Panc1 (cell line): Measurements from ENCODE around the gene MAD1L1. TPM values are rescaled to one million over a fixed set of nuclear protein-coding genes. Genes with fewer than 3 reads are reported as not detected.

Experiments
- ATAC-seq: fragments of 200-7000 bp; cut with Tn5 transposase; 2 replicates; pipeline ENCODE4 v1.9.1; 2020; ENCODE audit warnings: mild to moderate bottlenecking, moderate library complexity
- BruUV-seq: library from RNA; stranded (reverse); fragments of 400-500 nt; replicated peaks from 2 replicates; lab custom pipeline; 2021; lab: Mats Ljungman, UMichigan
- CTCF ChIA-PET: fragments of 300-600 bp; sonication (Branson Sonifier 250); formaldehyde crosslinking; loops from one replicate; lab custom pipeline; 2022; ENCODE audit warnings: antibody characterized with exemption; lab: Charles Lee
- POLR2A ChIA-PET: fragments of 300-600 bp; sonication (Branson Sonifier 250); formaldehyde crosslinking; loops from one replicate; lab custom pipeline; 2022; ENCODE audit warnings: antibody characterized with exemption; lab: Charles Lee
- DNase-seq: peaks from one replicate; pipeline ENCODE4 v3.0.0-alpha.2; 2010; ENCODE audit warnings: low read depth, low spot score
- H3K27ac ChIP-seq: 2 replicates; pipeline ENCODE4 v1.5.1; 2011; ENCODE audit warnings: mild to moderate bottlenecking, low read length, inconsistent platforms
- H3K27me3 ChIP-seq: fragments of 200-500 bp; sonication (Bioruptor generic); 2 replicates; pipeline ENCODE4 v1.6.0; 2014; ENCODE audit warnings: low read length, inconsistent platforms; ENCODE audit not compliant: control insufficient read depth, insufficient read depth
- H3K36me3 ChIP-seq: fragments of 200-500 bp; sonication (Bioruptor generic); 2 replicates; pipeline ENCODE4 v1.5.1; 2014; ENCODE audit warnings: inconsistent platforms, mild to moderate bottlenecking, low read length, moderate library complexity; ENCODE audit not compliant: control insufficient read depth, insufficient read depth
- H3K4me1 ChIP-seq: 2 replicates; pipeline ENCODE4 v1.5.1; 2011; ENCODE audit warnings: inconsistent platforms, mild to moderate bottlenecking, low read length, moderate library complexity; ENCODE audit not compliant: control insufficient read depth, insufficient read depth
- H3K4me3 ChIP-seq, 2 experiments: 2 replicates each; pipeline ENCODE4 v1.5.1; 2011 to 2012; ENCODE audit warnings: low read depth in 2 of 2, low read length in 2 of 2, mild to moderate bottlenecking in 2 of 2, inconsistent platforms in 1 of 2, moderate library complexity in 1 of 2
- H3K9me3 ChIP-seq: fragments of 200-500 bp; sonication (Bioruptor generic); 2 replicates; pipeline ENCODE4 v1.5.1; 2014; ENCODE audit warnings: low read depth, mild to moderate bottlenecking, inconsistent platforms, low read length, moderate library complexity; ENCODE audit not compliant: control insufficient read depth, insufficient read depth
- POLR2AphosphoS5 ChIP-seq: IDR thresholded peaks from 2 replicates; pipeline ENCODE4 v1.6.1; 2012; ENCODE audit warnings: mild to moderate bottlenecking, low read depth, low read length, moderate library complexity
- SIN3A ChIP-seq: IDR thresholded peaks from 2 replicates; pipeline ENCODE4 v1.6.1; 2012; ENCODE audit warnings: low read depth, mild to moderate bottlenecking, low read length, moderate library complexity, borderline replicate concordance; ENCODE audit not compliant: insufficient read depth
- TCF7L2 ChIP-seq: IDR thresholded peaks from 2 replicates; pipeline ENCODE4 v1.6.1; 2011; ENCODE audit warnings: mild to moderate bottlenecking, low read depth, low read length, inconsistent platforms
- in situ Hi-C: cut with HindIII; loops from 2 replicates; pipeline ENCODE4 v1.10.0; 2016; ENCODE audit warnings: low sequenced_read_pairs, low pct_unique_long_range_greater_than_20kb
- intact Hi-C: fragments of 100-400 bp; cut with micrococcal nuclease; formaldehyde crosslinking; loops from one replicate; pipeline ENCODE4 v1.10.0; 2022; ENCODE audit not compliant: unreplicated experiment
- total RNA-seq: library from RNA; stranded (reverse); gene quantifications from one replicate; pipeline ENCODE4 v1.2.1, GENCODE V29; 2021; ENCODE audit not compliant: unreplicated experiment
- TF ChIP-seq, protein P1 (sequence below), 2 experiments: IDR thresholded peaks; 2 replicates each; pipeline ENCODE4 v1.6.1; 2011 to 2012; ENCODE audit warnings: low read depth in 2 of 2, control low read depth in 1 of 2, low read length in 1 of 2, mild to moderate bottlenecking in 1 of 2, moderate library complexity in 1 of 2; ENCODE audit not compliant: insufficient read depth in 1 of 2
- TF ChIP-seq, protein P2 (sequence below): fragments of 450-650 bp; IDR thresholded peaks from 2 replicates; pipeline ENCODE4 v1.5.1; 2017; ENCODE audit warnings: mild to moderate bottlenecking

The MAD1L1 gene
- total RNA-seq, 1 experiment from 2014 or later, result 70.8 TPM

DNA sequence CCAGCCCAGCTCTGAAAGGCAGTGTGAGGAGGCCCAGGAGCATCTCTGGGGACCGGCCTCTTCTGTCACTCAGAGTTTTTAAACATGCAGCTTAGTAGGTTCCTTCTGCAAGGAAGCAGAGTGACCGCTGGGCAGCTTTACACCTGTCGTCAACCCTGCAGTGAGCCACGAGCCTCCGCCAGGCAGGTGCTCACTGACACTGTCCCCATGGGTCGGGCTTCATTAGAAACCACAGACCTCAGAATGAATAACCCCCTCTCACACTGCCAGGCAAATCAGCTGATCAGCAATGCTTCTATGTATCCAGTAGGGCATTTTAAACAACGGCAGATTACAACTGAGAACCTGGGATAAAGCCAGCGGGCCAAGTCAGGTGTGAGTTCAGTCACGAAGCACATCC, 106.1 kb downstream of the MAD1L1 start:
- intact Hi-C loops, result no loop called here
- in situ Hi-C loops, result no loop called here
- Histone ChIP-seq H3K27ac (no peak overlapping the region), H3K27me3 (no peaks in the 10 kb centered on the region), H3K4me1 (no peaks in the 10 kb centered on the region), H3K9me3 (no peaks in the 10 kb centered on the region), H3K36me3 (no peaks in the 10 kb centered on the region), H3K4me3 (no peak overlapping the region)
- TF ChIP-seq, protein P1, sequence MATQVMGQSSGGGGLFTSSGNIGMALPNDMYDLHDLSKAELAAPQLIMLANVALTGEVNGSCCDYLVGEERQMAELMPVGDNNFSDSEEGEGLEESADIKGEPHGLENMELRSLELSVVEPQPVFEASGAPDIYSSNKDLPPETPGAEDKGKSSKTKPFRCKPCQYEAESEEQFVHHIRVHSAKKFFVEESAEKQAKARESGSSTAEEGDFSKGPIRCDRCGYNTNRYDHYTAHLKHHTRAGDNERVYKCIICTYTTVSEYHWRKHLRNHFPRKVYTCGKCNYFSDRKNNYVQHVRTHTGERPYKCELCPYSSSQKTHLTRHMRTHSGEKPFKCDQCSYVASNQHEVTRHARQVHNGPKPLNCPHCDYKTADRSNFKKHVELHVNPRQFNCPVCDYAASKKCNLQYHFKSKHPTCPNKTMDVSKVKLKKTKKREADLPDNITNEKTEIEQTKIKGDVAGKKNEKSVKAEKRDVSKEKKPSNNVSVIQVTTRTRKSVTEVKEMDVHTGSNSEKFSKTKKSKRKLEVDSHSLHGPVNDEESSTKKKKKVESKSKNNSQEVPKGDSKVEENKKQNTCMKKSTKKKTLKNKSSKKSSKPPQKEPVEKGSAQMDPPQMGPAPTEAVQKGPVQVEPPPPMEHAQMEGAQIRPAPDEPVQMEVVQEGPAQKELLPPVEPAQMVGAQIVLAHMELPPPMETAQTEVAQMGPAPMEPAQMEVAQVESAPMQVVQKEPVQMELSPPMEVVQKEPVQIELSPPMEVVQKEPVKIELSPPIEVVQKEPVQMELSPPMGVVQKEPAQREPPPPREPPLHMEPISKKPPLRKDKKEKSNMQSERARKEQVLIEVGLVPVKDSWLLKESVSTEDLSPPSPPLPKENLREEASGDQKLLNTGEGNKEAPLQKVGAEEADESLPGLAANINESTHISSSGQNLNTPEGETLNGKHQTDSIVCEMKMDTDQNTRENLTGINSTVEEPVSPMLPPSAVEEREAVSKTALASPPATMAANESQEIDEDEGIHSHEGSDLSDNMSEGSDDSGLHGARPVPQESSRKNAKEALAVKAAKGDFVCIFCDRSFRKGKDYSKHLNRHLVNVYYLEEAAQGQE (IDR thresholded peaks at IDR 0.05; ENCODE audit: insufficient read depth in 1 of 2, low read depth in 2 of 2, low read length in 1 of 2), result no peak
- TF ChIP-seq, protein P2, sequence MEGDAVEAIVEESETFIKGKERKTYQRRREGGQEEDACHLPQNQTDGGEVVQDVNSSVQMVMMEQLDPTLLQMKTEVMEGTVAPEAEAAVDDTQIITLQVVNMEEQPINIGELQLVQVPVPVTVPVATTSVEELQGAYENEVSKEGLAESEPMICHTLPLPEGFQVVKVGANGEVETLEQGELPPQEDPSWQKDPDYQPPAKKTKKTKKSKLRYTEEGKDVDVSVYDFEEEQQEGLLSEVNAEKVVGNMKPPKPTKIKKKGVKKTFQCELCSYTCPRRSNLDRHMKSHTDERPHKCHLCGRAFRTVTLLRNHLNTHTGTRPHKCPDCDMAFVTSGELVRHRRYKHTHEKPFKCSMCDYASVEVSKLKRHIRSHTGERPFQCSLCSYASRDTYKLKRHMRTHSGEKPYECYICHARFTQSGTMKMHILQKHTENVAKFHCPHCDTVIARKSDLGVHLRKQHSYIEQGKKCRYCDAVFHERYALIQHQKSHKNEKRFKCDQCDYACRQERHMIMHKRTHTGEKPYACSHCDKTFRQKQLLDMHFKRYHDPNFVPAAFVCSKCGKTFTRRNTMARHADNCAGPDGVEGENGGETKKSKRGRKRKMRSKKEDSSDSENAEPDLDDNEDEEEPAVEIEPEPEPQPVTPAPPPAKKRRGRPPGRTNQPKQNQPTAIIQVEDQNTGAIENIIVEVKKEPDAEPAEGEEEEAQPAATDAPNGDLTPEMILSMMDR, result no peak
- TF ChIP-seq TCF7L2, result no peak
- no peak for TF ChIP-seq POLR2AphosphoS5
- TF ChIP-seq SIN3A, result no peak
- no TSS peak for BruUV-seq
- CTCF ChIA-PET, result no interaction called here
- ATAC-seq (no peak), DNase-seq (no peak)
- POLR2A ChIA-PET, result no interaction called here

DNA sequence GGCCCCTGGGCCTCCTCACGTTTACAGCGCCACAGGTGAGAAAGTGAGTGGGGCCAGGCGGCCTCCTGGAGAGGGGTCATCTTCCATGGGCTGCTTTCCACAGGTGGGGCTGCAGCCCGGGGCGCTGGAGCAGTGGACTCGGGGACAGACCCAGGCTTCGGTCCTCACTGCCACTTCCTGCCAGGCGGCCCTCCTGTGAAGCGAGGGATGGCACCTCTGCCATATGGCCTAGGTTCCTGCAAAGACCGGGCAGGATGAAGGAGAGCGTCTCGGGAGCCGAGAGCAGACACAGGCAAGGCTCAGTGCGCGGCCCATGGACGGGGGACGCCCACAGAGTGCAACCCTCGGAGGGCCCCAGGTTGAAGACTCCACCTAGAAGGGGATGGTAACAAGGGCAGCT, 106.8 kb downstream of the MAD1L1 start:
- H3K36me3 ChIP-seq, result no peaks in the 10 kb centered on the region
- no peaks in the 10 kb centered on the region for H3K4me1 ChIP-seq
- BruUV-seq, result no TSS peak
- no peak for DNase-seq
- TF ChIP-seq, protein P2, result no peak
- TF ChIP-seq TCF7L2 (no peak), SIN3A (no peak), POLR2AphosphoS5 (no peak)
- TF ChIP-seq, protein P1 (IDR thresholded peaks at IDR 0.05; ENCODE audit: insufficient read depth in 1 of 2, low read depth in 2 of 2, low read length in 1 of 2), result no peak
- no peak overlapping the region for H3K4me3 ChIP-seq
- H3K27ac ChIP-seq, result no peak overlapping the region
- in situ Hi-C loops (no loop called here), intact Hi-C loops (no loop called here)
- H3K27me3 ChIP-seq, result no peaks in the 10 kb centered on the region
- POLR2A ChIA-PET, result no interaction called here
- no peaks in the 10 kb centered on the region for H3K9me3 ChIP-seq
- CTCF ChIA-PET, result interaction anchor here (0.6 kb wide), 1 partner anchor 31 kb away, joined by 3 read pairs; no protein-coding TSS in a partner anchor
- ATAC-seq, result no peak
